Measurements from ENCODE around the gene WDHD1. TPM values are rescaled to one million over a fixed set of nuclear protein-coding genes. Genes with fewer than 3 reads are reported as not detected.

WDHD1 gene
- total and polyA plus RNA-seq, 10 donors, result 1.4 to 6.3 (median 3.8) TPM

DNA sequence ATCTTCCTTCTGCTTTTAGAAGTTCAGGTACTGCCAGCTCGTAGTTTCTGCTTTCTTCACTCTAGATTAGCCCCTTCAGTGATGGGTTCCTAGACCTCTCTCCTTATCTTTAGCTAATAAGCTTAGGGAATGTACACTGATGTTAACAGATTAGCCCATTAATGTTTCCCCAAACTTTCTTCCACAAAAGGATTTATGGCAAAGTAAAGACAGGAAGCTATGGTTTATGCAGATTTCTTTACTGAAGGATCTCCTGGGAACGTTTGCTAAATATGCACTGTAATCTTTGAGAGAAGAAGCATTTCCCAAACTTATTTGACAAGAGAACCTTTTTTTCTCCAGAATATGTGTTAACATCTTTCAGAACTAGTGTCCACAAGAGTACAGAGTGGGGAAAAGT, 4.3 kb upstream of the WDHD1 start:
- no peaks in the 10 kb centered on the region for H3K9me3 ChIP-seq
- no peaks in the 10 kb centered on the region for H3K27me3 ChIP-seq (replicated peaks in 1 of 7)
- TF ChIP-seq, protein P1, sequence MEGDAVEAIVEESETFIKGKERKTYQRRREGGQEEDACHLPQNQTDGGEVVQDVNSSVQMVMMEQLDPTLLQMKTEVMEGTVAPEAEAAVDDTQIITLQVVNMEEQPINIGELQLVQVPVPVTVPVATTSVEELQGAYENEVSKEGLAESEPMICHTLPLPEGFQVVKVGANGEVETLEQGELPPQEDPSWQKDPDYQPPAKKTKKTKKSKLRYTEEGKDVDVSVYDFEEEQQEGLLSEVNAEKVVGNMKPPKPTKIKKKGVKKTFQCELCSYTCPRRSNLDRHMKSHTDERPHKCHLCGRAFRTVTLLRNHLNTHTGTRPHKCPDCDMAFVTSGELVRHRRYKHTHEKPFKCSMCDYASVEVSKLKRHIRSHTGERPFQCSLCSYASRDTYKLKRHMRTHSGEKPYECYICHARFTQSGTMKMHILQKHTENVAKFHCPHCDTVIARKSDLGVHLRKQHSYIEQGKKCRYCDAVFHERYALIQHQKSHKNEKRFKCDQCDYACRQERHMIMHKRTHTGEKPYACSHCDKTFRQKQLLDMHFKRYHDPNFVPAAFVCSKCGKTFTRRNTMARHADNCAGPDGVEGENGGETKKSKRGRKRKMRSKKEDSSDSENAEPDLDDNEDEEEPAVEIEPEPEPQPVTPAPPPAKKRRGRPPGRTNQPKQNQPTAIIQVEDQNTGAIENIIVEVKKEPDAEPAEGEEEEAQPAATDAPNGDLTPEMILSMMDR (IDR thresholded peaks at IDR 0.05 in 8 of 11, conservative IDR thresholded peaks at IDR 0.05 in 3 of 11), result no peak
- no peak for TF ChIP-seq POLR2A (IDR thresholded peaks at IDR 0.05)
- no peak for TF ChIP-seq POLR2AphosphoS5 (IDR thresholded peaks at IDR 0.05)
- H3K27ac ChIP-seq, result peak overlapping the region in 1 of 8 donors; percentile 4
- H3K4me1 ChIP-seq, result peaks cover 14 to 56% (median 46%) of the 10 kb centered on the region in 6 donors
- H3K36me3 ChIP-seq, result peaks cover 0 to 47% (median 19%) of the 10 kb centered on the region in 6 donors
- intact Hi-C loops (cut with DNase I; ENCODE audit: low total_unique reads), result no loop called here
- DNase-seq, result no peak
- WGBS, 5 donors, result 19 to 33% (median 30%) methylated on average over 2 of the region's 2 CpGs
- H3K4me3 ChIP-seq, result no peak overlapping the region

DNA sequence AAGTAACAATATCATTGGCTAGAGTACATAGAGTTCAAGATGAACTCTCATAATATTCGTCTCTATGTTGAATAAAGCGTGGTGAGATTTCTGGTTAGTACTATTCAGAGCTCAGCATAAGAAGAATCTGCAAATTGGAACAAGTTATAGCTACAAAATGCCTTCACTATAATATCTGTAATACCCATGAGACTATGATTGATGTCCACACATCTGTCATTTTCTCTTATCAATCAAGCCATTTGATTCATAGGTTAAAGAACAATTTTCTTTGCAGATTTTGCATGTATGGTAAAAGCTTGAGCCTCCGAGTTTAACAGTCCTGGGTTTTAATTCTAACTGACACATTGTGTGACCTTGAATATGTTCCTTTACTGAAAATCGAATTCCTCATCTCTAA, 1.6 kb upstream of the WDHD1 start:
- Histone ChIP-seq H3K27ac (no peak overlapping the region), H3K4me3 (peak overlapping the region in 6 of 8 donors; percentile 10 to 95 (median 82)), H3K4me1 (peaks cover 17 to 65% (median 54%) of the 10 kb centered on the region in 6 donors), H3K27me3 (replicated peaks in 1 of 7) (no peaks in the 10 kb centered on the region), H3K9me3 (no peaks in the 10 kb centered on the region), H3K36me3 (peaks cover 0 to 19% (median 4%) of the 10 kb centered on the region in 6 donors)
- intact Hi-C loops (cut with DNase I; ENCODE audit: low total_unique reads), result no loop called here
- DNase-seq, result no peak
- no peak for TF ChIP-seq POLR2A (IDR thresholded peaks at IDR 0.05)
- TF ChIP-seq, protein P1 (IDR thresholded peaks at IDR 0.05 in 8 of 11, conservative IDR thresholded peaks at IDR 0.05 in 3 of 11), result no peak
- no peak for TF ChIP-seq POLR2AphosphoS5 (IDR thresholded peaks at IDR 0.05)
- 65 to 76% (median 71%) methylated on average over 4 of the region's 4 CpGs for WGBS, 5 donors

DNA sequence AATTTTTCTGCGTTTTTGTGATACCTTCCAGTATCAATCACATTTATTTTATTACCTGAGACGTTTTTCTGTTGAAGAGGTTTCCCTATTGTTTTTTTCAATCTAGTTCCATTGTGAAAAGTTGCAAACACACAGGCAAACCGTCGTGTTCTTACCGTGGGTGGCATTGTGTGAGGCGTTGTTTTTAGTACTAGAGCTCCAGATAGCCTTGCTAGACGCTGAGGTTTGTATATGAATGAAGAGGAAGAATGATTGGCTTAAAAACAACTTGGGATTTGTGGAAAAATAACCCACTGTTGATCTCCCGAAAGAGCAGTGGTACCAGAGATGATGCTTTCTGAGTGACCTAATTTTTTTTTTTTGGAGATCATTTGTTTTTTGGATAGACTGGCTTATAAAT, 1.2 kb upstream of the WDHD1 start:
- DNase-seq, result no peak
- peak overlapping the region; percentile 66 to 95 (median 85) for H3K4me3 ChIP-seq
- 6 to 10% (median 7%) methylated on average over 8 of the region's 8 CpGs for WGBS, 5 donors
- H3K9me3 ChIP-seq, result no peaks in the 10 kb centered on the region
- no peaks in the 10 kb centered on the region for H3K27me3 ChIP-seq (replicated peaks in 1 of 7)
- H3K4me1 ChIP-seq, result peaks cover 17 to 65% (median 54%) of the 10 kb centered on the region in 6 donors
- intact Hi-C loops (cut with DNase I; ENCODE audit: low total_unique reads), result no loop called here
- TF ChIP-seq POLR2A (IDR thresholded peaks at IDR 0.05), result no peak
- TF ChIP-seq, protein P1 (IDR thresholded peaks at IDR 0.05 in 8 of 11, conservative IDR thresholded peaks at IDR 0.05 in 3 of 11), result no peak
- TF ChIP-seq POLR2AphosphoS5 (IDR thresholded peaks at IDR 0.05), result no peak
- H3K36me3 ChIP-seq, result peaks cover 0 to 15% (median 4%) of the 10 kb centered on the region in 6 donors
- peak overlapping the region in 5 of 8 donors; percentile 83 to 94 (median 91) for H3K27ac ChIP-seq

DNA sequence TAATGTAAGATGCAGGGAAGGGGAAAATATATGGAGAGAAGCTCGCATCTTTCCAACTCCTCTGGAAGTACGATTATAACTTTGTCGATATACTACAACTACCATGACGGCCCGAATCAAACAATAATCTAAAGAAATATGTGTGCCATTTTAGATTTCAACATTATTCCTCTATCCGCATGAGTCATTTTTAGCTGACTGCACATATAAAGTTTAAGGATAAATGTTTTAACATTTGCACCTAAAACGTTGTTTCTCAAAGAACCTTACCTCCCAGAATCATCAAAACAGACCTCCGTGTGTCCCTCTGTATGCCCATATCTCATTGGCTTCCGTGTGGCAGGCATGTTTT, 482 bp downstream of the WDHD1 start:
- Histone ChIP-seq H3K4me3 (peak overlapping the region; percentile 66 to 95 (median 85)), H3K27me3 (replicated peaks in 1 of 7) (no peaks in the 10 kb centered on the region), H3K36me3 (no peaks in the 10 kb centered on the region), H3K9me3 (no peaks in the 10 kb centered on the region), H3K27ac (peak overlapping the region; percentile 75 to 94 (median 86)), H3K4me1 (peaks cover 17 to 55% (median 51%) of the 10 kb centered on the region in 6 donors)
- DNase-seq, result no peak
- intact Hi-C loops (cut with DNase I; ENCODE audit: low total_unique reads), result no loop called here
- 2 to 6% (median 2%) methylated on average over 9 of the region's 9 CpGs for WGBS, 5 donors
- TF ChIP-seq POLR2A (IDR thresholded peaks at IDR 0.05) (no peak), POLR2AphosphoS5 (IDR thresholded peaks at IDR 0.05) (no peak)
- TF ChIP-seq, protein P1 (IDR thresholded peaks at IDR 0.05 in 8 of 11, conservative IDR thresholded peaks at IDR 0.05 in 3 of 11), result no peak
